Measurements from ENCODE around the gene ZNF263. TPM values are rescaled to one million over a fixed set of nuclear protein-coding genes. Genes with fewer than 3 reads are reported as not detected.

The ZNF263 gene
- total RNA-seq, 1 experiment from 2014 or later, result 53.5 TPM

- ChIA-PET POLR2A (no interaction called here), CTCF (interaction anchor here (0.6 kb wide), 2 partner anchors 32 to 962 kb away, joined by 3 to 6 read pairs; no protein-coding TSS in a partner anchor)
- H3K9me3 ChIP-seq (ENCODE audit: control insufficient read depth, insufficient read depth, low read depth, low read length), result no peaks in the 10 kb centered on the region
- in situ Hi-C loops (cut with HindIII; ENCODE audit: low pct_unique_long_range_greater_than_20kb, low sequenced_read_pairs) (no loop called here), intact Hi-C loops (cut with micrococcal nuclease; ENCODE audit: unreplicated experiment) (no loop called here)
- H3K27me3 ChIP-seq (ENCODE audit: control insufficient read depth, insufficient read depth, low read length), result no peaks in the 10 kb centered on the region
- no TSS peak for BruUV-seq (replicated peaks)
- no peak overlapping the region for H3K4me3 ChIP-seq (ENCODE audit: low read depth in 2 of 2, low read length in 2 of 2)
- ATAC-seq, result no peak
- H3K4me1 ChIP-seq (ENCODE audit: control insufficient read depth, insufficient read depth, low read length), result no peaks in the 10 kb centered on the region
- no peak for TF ChIP-seq CTCF (IDR thresholded peaks at IDR 0.05)
- no peak for TF ChIP-seq SIN3A (IDR thresholded peaks at IDR 0.05; ENCODE audit: borderline replicate concordance, insufficient read depth, low read depth, low read length)
- no peak for TF ChIP-seq TCF7L2 (IDR thresholded peaks at IDR 0.05; ENCODE audit: low read depth, low read length)
- no peak for TF ChIP-seq POLR2AphosphoS5 (IDR thresholded peaks at IDR 0.05; ENCODE audit: low read depth, low read length)
- H3K36me3 ChIP-seq (ENCODE audit: control insufficient read depth, insufficient read depth, low read length), result no peaks in the 10 kb centered on the region
- no peak overlapping the region for H3K27ac ChIP-seq (ENCODE audit: low read length)
- no peak for DNase-seq (ENCODE audit: low read depth, low spot score)
Measured at GRCh38 chr16:3241761-3242160, 41.5 kb upstream of the ZNF263 start.

- CTCF ChIA-PET, result interaction anchor here (0.6 kb wide), 1 partner anchor 961 kb away, joined by 6 read pairs; no protein-coding TSS in a partner anchor
- TF ChIP-seq TCF7L2 (IDR thresholded peaks at IDR 0.05; ENCODE audit: low read depth, low read length), result no peak
- no peaks in the 10 kb centered on the region for H3K9me3 ChIP-seq (ENCODE audit: control insufficient read depth, insufficient read depth, low read depth, low read length)
- no peaks in the 10 kb centered on the region for H3K27me3 ChIP-seq (ENCODE audit: control insufficient read depth, insufficient read depth, low read length)
- intact Hi-C loops (cut with micrococcal nuclease; ENCODE audit: unreplicated experiment), result no loop called here
- H3K4me3 ChIP-seq (ENCODE audit: low read depth in 2 of 2, low read length in 2 of 2), result no peak overlapping the region
- no peaks in the 10 kb centered on the region for H3K4me1 ChIP-seq (ENCODE audit: control insufficient read depth, insufficient read depth, low read length)
- no TSS peak for BruUV-seq (replicated peaks)
- ATAC-seq, result no peak
- POLR2A ChIA-PET, result no interaction called here
- DNase-seq (ENCODE audit: low read depth, low spot score), result no peak
- in situ Hi-C loops (cut with HindIII; ENCODE audit: low pct_unique_long_range_greater_than_20kb, low sequenced_read_pairs), result no loop called here
- H3K36me3 ChIP-seq (ENCODE audit: control insufficient read depth, insufficient read depth, low read length), result no peaks in the 10 kb centered on the region
- H3K27ac ChIP-seq (ENCODE audit: low read length), result no peak overlapping the region
Measured at GRCh38 chr16:3242709-3243108, 40.6 kb upstream of the ZNF263 start.

GRCh38 chr16:3243882-3244281 lies 39.4 kb upstream of the ZNF263 start:
- ChIA-PET CTCF (no interaction called here), POLR2A (no interaction called here)
- TF ChIP-seq CTCF (IDR thresholded peaks at IDR 0.05), result no peak
- TF ChIP-seq POLR2AphosphoS5 (IDR thresholded peaks at IDR 0.05; ENCODE audit: low read depth, low read length), result no peak
- no peak for TF ChIP-seq REST (IDR thresholded peaks at IDR 0.05; ENCODE audit: insufficient read depth in 1 of 2, low read depth in 2 of 2, low read length in 1 of 2)
- TF ChIP-seq TCF7L2 (IDR thresholded peaks at IDR 0.05; ENCODE audit: low read depth, low read length), result no peak
- H3K4me1 ChIP-seq (ENCODE audit: control insufficient read depth, insufficient read depth, low read length), result no peaks in the 10 kb centered on the region
- BruUV-seq (replicated peaks), result no TSS peak
- no peaks in the 10 kb centered on the region for H3K36me3 ChIP-seq (ENCODE audit: control insufficient read depth, insufficient read depth, low read length)
- H3K9me3 ChIP-seq (ENCODE audit: control insufficient read depth, insufficient read depth, low read depth, low read length), result no peaks in the 10 kb centered on the region
- no peaks in the 10 kb centered on the region for H3K27me3 ChIP-seq (ENCODE audit: control insufficient read depth, insufficient read depth, low read length)
- DNase-seq (ENCODE audit: low read depth, low spot score) (no peak), ATAC-seq (no peak)
- no peak overlapping the region for H3K4me3 ChIP-seq (ENCODE audit: low read depth in 2 of 2, low read length in 2 of 2)
- intact Hi-C loops (cut with micrococcal nuclease; ENCODE audit: unreplicated experiment) (no loop called here), in situ Hi-C loops (cut with HindIII; ENCODE audit: low pct_unique_long_range_greater_than_20kb, low sequenced_read_pairs) (no loop called here)
- H3K27ac ChIP-seq (ENCODE audit: low read length), result no peak overlapping the region
